PC-3 (cell line): Measurements from ENCODE around the gene ACTMAP. TPM values are rescaled to one million over a fixed set of nuclear protein-coding genes. Genes with fewer than 3 reads are reported as not detected.

Experiments used
- ATAC-seq: fragments of 200-7000 bp; cut with Tn5 transposase; 2 replicates; pipeline ENCODE4 v1.9.1; 2020; ENCODE audit warnings: mild to moderate bottlenecking, moderate library complexity
- BruUV-seq: library from RNA; stranded (reverse); fragments of 400-500 nt; replicated peaks from 2 replicates; lab custom pipeline; 2021; lab: Mats Ljungman, UMichigan
- CTCF ChIA-PET: fragments of 300-600 bp; sonication (Branson Sonifier 250); formaldehyde crosslinking; loops from one replicate; lab custom pipeline; 2022; ENCODE audit warnings: antibody characterized with exemption; lab: Charles Lee
- POLR2A ChIA-PET: fragments of 300-600 bp; sonication (Branson Sonifier 250); formaldehyde crosslinking; loops from one replicate; lab custom pipeline; 2022; ENCODE audit warnings: antibody characterized with exemption; ENCODE audit not compliant: unreplicated experiment; lab: Charles Lee
- DNase-seq: peaks from one replicate; pipeline ENCODE4 v3.0.0-alpha.2; 2015
- H2AFZ ChIP-seq: fragments of 300-600 bp; sonication (generic); 2 replicates; pipeline ENCODE4 v1.6.0; 2016; ENCODE audit warnings: antibody characterized with exemption, low read length
- H3F3A ChIP-seq: fragments of 300-600 bp; sonication (generic); one replicate; pipeline ENCODE4 v1.6.0; 2017; ENCODE audit warnings: antibody characterized with exemption, low read length, control low read depth, mild to moderate bottlenecking; ENCODE audit not compliant: unreplicated experiment
- H3K27ac ChIP-seq: fragments of 300-600 bp; sonication (generic); 2 replicates; pipeline ENCODE4 v1.5.1; 2016; ENCODE audit warnings: mild to moderate bottlenecking, low read length
- H3K27me3 ChIP-seq: fragments of 300-600 bp; sonication (generic); 2 replicates; pipeline ENCODE4 v1.6.1; 2016; ENCODE audit warnings: low read length, mixed read lengths
- H3K36me3 ChIP-seq: fragments of 300-600 bp; sonication (generic); 2 replicates; pipeline ENCODE4 v1.6.1; 2016; ENCODE audit warnings: low read depth, mixed run types, low read length, mixed read lengths
- H3K4me1 ChIP-seq: fragments of 300-600 bp; sonication (generic); 2 replicates; pipeline ENCODE4 v1.5.1; 2016; ENCODE audit warnings: low read length; ENCODE audit not compliant: insufficient read depth
- H3K4me2 ChIP-seq: fragments of 300-600 bp; sonication (generic); 2 replicates; pipeline ENCODE4 v1.6.0; 2016; ENCODE audit warnings: low read length
- H3K4me3 ChIP-seq: fragments of 300-600 bp; sonication (generic); 2 replicates; pipeline ENCODE4 v1.5.1; 2016; ENCODE audit warnings: mild to moderate bottlenecking, low read length, mixed read lengths
- H3K79me2 ChIP-seq: fragments of 300-600 bp; sonication (generic); 2 replicates; pipeline ENCODE4 v1.6.1; 2017; ENCODE audit warnings: low read length, mixed read lengths
- H3K9ac ChIP-seq: fragments of 300-600 bp; sonication (generic); 2 replicates; pipeline ENCODE4 v1.6.0; 2016; ENCODE audit warnings: mild to moderate bottlenecking, low read length
- H3K9me2 ChIP-seq: fragments of 300-600 bp; sonication (generic); replicated peaks from 2 replicates; pipeline ENCODE4 v1.6.1; 2016; ENCODE audit warnings: mixed run types, low read length, mixed read lengths
- H3K9me3 ChIP-seq: fragments of 300-600 bp; sonication (generic); 2 replicates; pipeline ENCODE4 v1.6.1; 2016; ENCODE audit warnings: low read length, mixed read lengths
- H4K20me1 ChIP-seq: fragments of 300-600 bp; sonication (generic); 2 replicates; pipeline ENCODE4 v1.6.1; 2016; ENCODE audit warnings: low read length, mixed read lengths
- EZH2 ChIP-seq: fragments of 300-600 bp; sonication (generic); IDR thresholded peaks from one replicate; pipeline ENCODE4 v1.6.1; 2017; ENCODE audit warnings: antibody characterized with exemption, mild to moderate bottlenecking, low read length; ENCODE audit not compliant: unreplicated experiment
- EZH2phosphoT487 ChIP-seq: fragments of 300-600 bp; sonication (generic); IDR thresholded peaks from 2 replicates; pipeline ENCODE4 v1.6.1; 2018; ENCODE audit warnings: mild to moderate bottlenecking, antibody characterized with exemption, low read length, borderline replicate concordance
- intact Hi-C: fragments of 100-400 bp; cut with micrococcal nuclease; formaldehyde crosslinking; loops from 2 replicates; pipeline ENCODE4 v1.9.0; 2023
- total RNA-seq: library from RNA; depleted of rRNA; stranded (reverse); fragments of >200 nt; gene quantifications from 2 replicates; pipeline ENCODE4 v1.2.3, GENCODE V29; 2014
- TF ChIP-seq, protein P1 (sequence below): fragments of 300-600 bp; sonication (generic); conservative IDR thresholded peaks from 2 replicates; pipeline ENCODE4 v1.5.1; 2017; ENCODE audit warnings: antibody characterized with exemption, low read depth, mild to moderate bottlenecking, low read length

The ACTMAP gene
- total RNA-seq, 1 experiment from 2014 or later = 0.40 TPM

DNA sequence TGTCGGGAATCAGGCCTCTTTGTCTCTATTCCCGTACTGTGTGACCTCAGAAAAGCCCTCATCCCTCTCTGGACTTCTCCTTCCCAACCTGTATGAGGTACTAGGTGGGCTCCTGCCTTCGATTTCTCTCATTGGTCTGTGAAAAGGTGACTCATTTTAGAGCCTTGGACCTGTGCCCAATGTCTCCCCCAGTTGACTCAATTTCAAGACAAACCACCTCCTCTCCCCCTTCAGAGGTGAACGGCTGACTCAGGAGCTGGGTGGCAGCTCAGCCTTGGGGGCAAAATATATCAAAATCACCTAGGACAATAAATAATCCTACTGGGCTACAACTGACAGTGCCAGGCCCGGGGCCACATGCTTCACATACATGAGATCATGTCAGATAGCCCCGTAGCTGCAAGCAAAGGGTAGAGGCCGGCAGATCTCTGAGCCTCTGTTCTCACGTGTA lies 34.2 kb downstream of the ACTMAP start:
- intact Hi-C loops = loop anchor here (2.0 to 5.0 kb wide), 2 partner anchors 35 to 54 kb away; partner anchors contain the start of genes ACTMAP and SNRPA
- TF ChIP-seq, protein P1, sequence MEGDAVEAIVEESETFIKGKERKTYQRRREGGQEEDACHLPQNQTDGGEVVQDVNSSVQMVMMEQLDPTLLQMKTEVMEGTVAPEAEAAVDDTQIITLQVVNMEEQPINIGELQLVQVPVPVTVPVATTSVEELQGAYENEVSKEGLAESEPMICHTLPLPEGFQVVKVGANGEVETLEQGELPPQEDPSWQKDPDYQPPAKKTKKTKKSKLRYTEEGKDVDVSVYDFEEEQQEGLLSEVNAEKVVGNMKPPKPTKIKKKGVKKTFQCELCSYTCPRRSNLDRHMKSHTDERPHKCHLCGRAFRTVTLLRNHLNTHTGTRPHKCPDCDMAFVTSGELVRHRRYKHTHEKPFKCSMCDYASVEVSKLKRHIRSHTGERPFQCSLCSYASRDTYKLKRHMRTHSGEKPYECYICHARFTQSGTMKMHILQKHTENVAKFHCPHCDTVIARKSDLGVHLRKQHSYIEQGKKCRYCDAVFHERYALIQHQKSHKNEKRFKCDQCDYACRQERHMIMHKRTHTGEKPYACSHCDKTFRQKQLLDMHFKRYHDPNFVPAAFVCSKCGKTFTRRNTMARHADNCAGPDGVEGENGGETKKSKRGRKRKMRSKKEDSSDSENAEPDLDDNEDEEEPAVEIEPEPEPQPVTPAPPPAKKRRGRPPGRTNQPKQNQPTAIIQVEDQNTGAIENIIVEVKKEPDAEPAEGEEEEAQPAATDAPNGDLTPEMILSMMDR = no peak
- TF ChIP-seq EZH2 = no peak
- no peak for TF ChIP-seq EZH2phosphoT487
- no TSS peak for BruUV-seq
- ChIA-PET CTCF (interaction anchor here (0.6 kb wide), 1 partner anchor 34 kb away, joined by 3 read pairs; no protein-coding TSS in a partner anchor), POLR2A (no interaction called here)
- peaks cover 22% of the 10 kb centered on the region for H3K4me1 ChIP-seq
- H4K20me1 ChIP-seq = peaks cover 23% of the 10 kb centered on the region
- no peak overlapping the region for H2AFZ ChIP-seq
- peak; percentile 11 for ATAC-seq
- peak; percentile 91 for DNase-seq
- peak overlapping the region; percentile 99 for H3K9ac ChIP-seq
- H3K4me3 ChIP-seq = peak overlapping the region; percentile 99
- no peaks in the 10 kb centered on the region for H3K9me2 ChIP-seq
- H3K79me2 ChIP-seq = peaks cover 39% of the 10 kb centered on the region
- H3F3A ChIP-seq = no peaks in the 10 kb centered on the region
- no peaks in the 10 kb centered on the region for H3K27me3 ChIP-seq
- H3K27ac ChIP-seq = peak overlapping the region; percentile 100
- peak overlapping the region; percentile 95 for H3K4me2 ChIP-seq
- H3K9me3 ChIP-seq = no peaks in the 10 kb centered on the region
- no peaks in the 10 kb centered on the region for H3K36me3 ChIP-seq

DNA sequence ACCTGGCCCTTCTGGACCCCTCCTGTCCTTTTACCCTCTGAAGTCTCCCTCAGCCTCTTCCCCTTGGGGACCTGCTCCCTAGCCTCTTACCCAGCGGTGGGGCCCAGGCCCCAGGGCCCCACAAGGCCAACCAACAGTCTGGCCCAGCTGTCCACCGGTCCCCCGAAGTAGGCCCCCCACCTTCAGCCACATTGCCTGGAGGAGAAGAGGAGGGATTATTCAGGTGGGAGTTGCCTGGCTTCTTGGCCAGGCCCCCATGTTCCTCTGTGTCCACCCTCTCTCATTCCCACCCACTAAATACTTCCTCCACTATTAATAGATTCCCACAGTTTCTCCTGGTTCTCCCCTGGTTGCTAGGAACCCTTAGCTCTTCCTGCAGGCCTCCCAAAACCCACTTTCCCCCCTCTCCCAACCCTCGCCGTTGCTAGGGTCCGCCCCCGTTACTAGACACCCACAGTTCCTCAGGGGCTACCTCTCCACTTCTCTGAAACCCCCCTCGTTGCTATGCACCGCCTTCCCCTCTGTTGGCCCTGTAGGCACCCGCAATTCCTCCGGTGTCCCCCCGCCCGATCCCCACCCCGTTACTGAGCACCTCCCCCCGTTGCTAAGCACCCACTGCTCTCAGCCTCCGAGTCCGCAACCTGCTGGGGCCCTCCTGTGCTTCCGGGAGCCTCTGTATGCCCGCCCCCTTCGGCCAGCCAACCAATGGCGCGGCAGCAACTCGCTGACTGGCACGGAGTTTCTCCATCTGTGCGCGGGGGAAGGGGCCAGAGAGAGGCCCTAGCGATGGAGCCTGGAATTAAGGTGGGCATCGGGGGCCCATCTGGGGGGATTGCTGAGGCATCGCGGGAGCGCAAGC lies 35.6 kb downstream of the ACTMAP start:
- Histone ChIP-seq H3K4me3 (peak overlapping the region; percentile 74), H3K27ac (peak overlapping the region; percentile 100), H3K79me2 (peaks cover 25% of the 10 kb centered on the region), H2AFZ (peak overlapping the region; percentile 65), H3K9me3 (no peaks in the 10 kb centered on the region), H3K4me2 (peak overlapping the region; percentile 95), H3K4me1 (peaks cover 17% of the 10 kb centered on the region), H3K36me3 (no peaks in the 10 kb centered on the region), H3K9ac (peak overlapping the region; percentile 99), H3F3A (no peaks in the 10 kb centered on the region), H4K20me1 (peaks cover 14% of the 10 kb centered on the region), H3K27me3 (no peaks in the 10 kb centered on the region), H3K9me2 (no peaks in the 10 kb centered on the region)
- peak; percentile 59 for ATAC-seq
- ChIA-PET CTCF (no interaction called here), POLR2A (no interaction called here)
- DNase-seq = peak; percentile 84
- TF ChIP-seq EZH2phosphoT487 = no peak
- TF ChIP-seq EZH2 = no peak
- TF ChIP-seq, protein P1 = no peak
- no TSS peak for BruUV-seq
- intact Hi-C loops = loop anchor here (5.0 kb wide), 1 partner anchor 52 kb away; no protein-coding TSS in a partner anchor

DNA sequence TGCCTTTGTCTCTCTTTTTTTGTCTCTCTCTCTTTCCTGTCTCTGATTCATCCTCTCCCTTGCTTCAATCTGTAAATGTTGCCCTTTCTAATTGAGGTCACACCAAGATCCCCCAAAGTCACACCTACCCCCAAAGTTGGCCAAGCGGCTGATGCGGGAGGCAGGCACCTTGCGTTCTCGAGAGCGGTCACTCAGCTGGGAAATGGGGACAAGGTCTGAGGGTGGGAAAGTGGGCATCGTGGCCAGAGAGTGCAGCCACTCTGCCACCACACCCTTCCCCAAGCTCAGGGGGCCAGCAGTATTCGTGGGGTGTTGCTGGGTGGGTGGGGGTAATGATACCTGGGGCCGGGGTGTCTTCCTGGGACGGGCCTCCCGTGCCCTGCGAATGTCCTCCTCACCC lies 36.3 kb downstream of the ACTMAP start:
- H3K4me1 ChIP-seq = peaks cover 13% of the 10 kb centered on the region
- H3K27ac ChIP-seq = peak overlapping the region; percentile 100; the same call in 1 of the 2 replicates
- TF ChIP-seq, protein P1 = no peak
- no peak for TF ChIP-seq EZH2
- TF ChIP-seq EZH2phosphoT487 = no peak
- no peak overlapping the region for H3K4me3 ChIP-seq
- no peak overlapping the region for H3K4me2 ChIP-seq
- H3K27me3 ChIP-seq = no peaks in the 10 kb centered on the region
- H3F3A ChIP-seq = no peaks in the 10 kb centered on the region
- no peak overlapping the region for H3K9ac ChIP-seq
- no peaks in the 10 kb centered on the region for H3K9me2 ChIP-seq
- no peak overlapping the region for H2AFZ ChIP-seq
- DNase-seq (no peak), ATAC-seq (no peak)
- H3K79me2 ChIP-seq = peaks cover 18% of the 10 kb centered on the region
- peaks cover 9% of the 10 kb centered on the region; the same call in 1 of the 2 replicates for H4K20me1 ChIP-seq
- ChIA-PET POLR2A (no interaction called here), CTCF (no interaction called here)
- no TSS peak for BruUV-seq
- intact Hi-C loops = no loop called here
- no peaks in the 10 kb centered on the region for H3K36me3 ChIP-seq
- H3K9me3 ChIP-seq = no peaks in the 10 kb centered on the region
